Motor neuron (in vitro differentiated cells): ENCODE data around the gene ATR. TPM values are rescaled to one million over a fixed set of nuclear protein-coding genes. Genes with fewer than 3 reads are reported as not detected.
A peak's percentile ranks its signal among the peaks of the same experiment; 100 is the strongest.
"Not testable (repeated sequence)": the region's sequence is repeated elsewhere in the genome, so short reads cannot be mapped to it uniquely, and the experiment has no call there.

Experiments used
- ATAC-seq, 8 experiments: fragments of 200-7000 bp; cut with Tn5 transposase; replicated peaks in 6 of 8; 2 replicates each; pipeline ENCODE4 v1.8.0; 2021; ENCODE audit warnings: mild to moderate bottlenecking in 8 of 8, moderate library complexity in 8 of 8
- H3K27ac ChIP-seq, 2 donors: fragments of 250-450 bp; sonication (Bioruptor Pico); 2 replicates each; pipeline ENCODE4 v1.9.0; 2021; ENCODE audit warnings: antibody characterized with exemption in 2 of 2, mild to moderate bottlenecking in 2 of 2, moderate library complexity in 1 of 2
- H3K4me1 ChIP-seq, 2 donors: fragments of 250-450 bp; sonication (Bioruptor Pico); replicated peaks in 1 of 2; 2 replicates each; pipeline ENCODE4 v1.6.1; 2021; ENCODE audit warnings: antibody characterized with exemption in 2 of 2, mild to moderate bottlenecking in 2 of 2, moderate library complexity in 1 of 2
- H3K4me3 ChIP-seq, 5 donors: fragments of 250-450 bp; sonication (Bioruptor Pico); 2 replicates each; pipeline ENCODE4 v1.9.0; 2021; ENCODE audit warnings: antibody characterized with exemption in 5 of 5, mild to moderate bottlenecking in 5 of 5, moderate library complexity in 4 of 5
- WGBS, 10 experiments: fragments of 450-650 bp; shearing (Covaris generic); methylation state at CpG; one replicate each; pipeline ENCODE4 v1.0.0; 2022; 5-methylcytosine and 5-hydroxymethylcytosine counted together
- in situ Hi-C, 9 experiments: fragments of 400-800 bp; cut with MboI; loops; one replicate each; pipeline ENCODE4 v1.15.0; 2021; ENCODE audit warnings: low sequenced_read_pairs in 9 of 9, low pct_unique_long_range_greater_than_20kb in 2 of 9; ENCODE audit not compliant: unreplicated experiment in 9 of 9
- total RNA-seq, 8 experiments: library from RNA; unstranded; fragments of 300-600 nt; gene quantifications; 2 replicates each; pipeline versions ENCODE4 v1.2.3 to v1.2.4, GENCODE V29; 2022

The ATR gene
- total RNA-seq, 8 experiments from 2014 or later: 16.4 to 46.2 (median 23.4) TPM

DNA sequence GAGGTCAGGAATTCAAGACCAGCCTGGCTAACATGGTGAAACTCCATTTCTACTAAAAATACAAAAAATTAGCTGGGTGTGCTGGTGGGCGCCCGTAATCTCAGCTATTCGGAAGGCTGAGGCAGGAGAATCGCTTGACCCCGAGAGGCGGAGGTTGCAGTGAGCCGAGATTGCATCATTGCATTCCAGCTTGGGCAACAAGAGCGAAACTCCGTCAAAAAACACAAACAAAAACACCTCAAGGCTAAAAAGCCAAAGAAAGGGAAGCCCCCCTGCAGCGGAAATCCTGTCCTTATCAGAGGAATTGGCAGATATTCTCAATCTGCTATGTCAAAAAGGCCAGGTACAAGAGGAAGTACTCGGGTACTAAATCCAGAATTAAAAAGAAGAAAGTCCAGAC lies 2.5 kb upstream of the ATR start:
- H3K27ac ChIP-seq, ATAC-seq, H3K4me3 ChIP-seq: not testable (repeated sequence)
- peaks cover 6 to 15% of the 10 kb centered on the region in 2 donors for H3K4me1 ChIP-seq
- in situ Hi-C loops: loop anchor here in 7 of 9 experiments (25.0 kb wide), 3 partner anchors 156 to 406 kb away; no protein-coding TSS in a partner anchor
- WGBS, 10 experiments: 67 to 95% (median 83%) methylated on average over 2 to 11 of the region's 11 CpGs; no CpG with 5 or more reads in 1 of the 10 experiments

DNA sequence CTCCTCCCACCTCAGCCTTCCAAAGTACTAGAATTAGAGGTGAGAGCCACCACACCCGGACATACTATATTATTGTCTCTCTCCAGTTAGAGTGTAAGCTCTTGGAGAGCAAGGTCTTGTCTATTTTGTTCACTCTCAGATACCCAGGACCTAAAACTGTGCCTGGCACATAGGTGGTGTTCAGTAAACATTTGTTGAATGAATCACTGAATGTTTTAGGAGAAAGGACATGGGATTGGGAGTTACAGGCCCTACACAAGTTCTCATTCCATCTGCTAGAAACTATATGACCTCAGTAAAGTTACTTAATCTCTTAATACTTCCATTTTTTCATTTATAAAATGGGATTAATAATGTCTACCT lies 1.5 kb upstream of the ATR start:
- Histone ChIP-seq H3K27ac (no peak overlapping the region), H3K4me1 (peaks cover 6 to 15% of the 10 kb centered on the region in 2 donors), H3K4me3 (no peak overlapping the region)
- no peak for ATAC-seq
- 78 to 100% (median 86%) methylated on average over 1 of the region's 1 CpG; no CpG with 5 or more reads in 6 of the 10 experiments for WGBS, 10 experiments
- in situ Hi-C loops: loop anchor here in 7 of 9 experiments (25.0 kb wide), 3 partner anchors 157 to 407 kb away; no protein-coding TSS in a partner anchor

DNA sequence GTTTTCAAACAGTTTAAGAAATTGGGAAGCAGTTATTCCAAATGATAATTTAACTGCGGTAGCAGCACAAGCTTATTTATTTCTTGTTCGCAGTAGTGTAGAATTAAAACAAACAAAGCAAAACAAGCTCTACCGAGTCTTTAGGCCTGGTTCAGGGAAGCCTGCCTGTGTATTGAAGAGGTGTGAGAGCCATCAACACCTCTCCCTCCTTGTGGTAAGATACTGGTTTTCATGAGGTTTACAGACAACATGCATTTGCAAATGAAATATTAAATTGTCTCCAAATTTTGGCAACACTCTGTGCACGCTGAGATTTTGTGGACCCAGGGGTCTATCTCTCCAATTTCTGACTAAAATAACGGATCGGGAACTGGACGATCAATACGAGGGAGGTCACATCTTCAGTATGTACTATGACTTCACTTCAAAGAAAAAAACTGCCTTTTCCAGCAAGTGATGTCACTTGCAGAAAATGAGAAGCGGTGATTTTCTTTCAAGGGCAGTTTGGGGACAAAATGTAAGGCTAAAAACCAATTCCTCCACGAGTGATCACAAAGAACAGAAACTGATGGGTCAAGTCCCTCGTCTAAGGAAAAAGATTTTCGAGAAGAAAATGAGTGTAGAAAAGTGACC lies 721 bp downstream of the ATR start:
- 0 to 15% (median 5%) methylated on average over 2 to 12 of the region's 12 CpGs for WGBS, 10 experiments
- H3K4me3 ChIP-seq: peak overlapping the region; percentile 49 to 83 (median 70)
- peak overlapping the region; percentile 67 to 83 for H3K27ac ChIP-seq
- peak in 1 of 8 experiments; percentile 3 for ATAC-seq
- in situ Hi-C loops: loop anchor here in 7 of 9 experiments (25.0 kb wide), 3 partner anchors 159 to 409 kb away; no protein-coding TSS in a partner anchor
- H3K4me1 ChIP-seq: peaks cover 6 to 15% of the 10 kb centered on the region in 2 donors

DNA sequence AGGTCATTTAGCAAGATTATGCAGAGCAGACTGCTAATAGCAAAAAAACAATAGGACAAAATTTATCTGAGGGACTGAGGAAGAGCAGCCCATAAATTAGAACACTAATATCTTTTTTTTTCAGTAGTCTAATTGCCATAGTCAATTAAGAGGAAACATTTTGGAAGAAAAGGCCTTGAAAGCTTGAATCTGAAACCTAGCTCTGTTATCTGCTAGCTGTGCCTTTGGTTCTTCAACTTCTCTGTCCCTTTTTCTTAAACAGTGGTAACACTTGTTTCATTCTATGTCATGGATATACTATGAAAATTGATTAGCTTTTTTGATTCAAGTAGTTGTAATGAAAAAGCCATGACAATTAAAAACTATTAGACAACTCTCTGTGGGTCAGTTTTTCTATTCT lies 1.7 kb downstream of the ATR start:
- peaks cover 6 to 15% of the 10 kb centered on the region in 2 donors for H3K4me1 ChIP-seq
- in situ Hi-C loops: loop anchor here in 7 of 9 experiments (25.0 kb wide), 3 partner anchors 161 to 411 kb away; no protein-coding TSS in a partner anchor
- ATAC-seq: no peak
- H3K27ac ChIP-seq: no peak overlapping the region
- no peak overlapping the region for H3K4me3 ChIP-seq

DNA sequence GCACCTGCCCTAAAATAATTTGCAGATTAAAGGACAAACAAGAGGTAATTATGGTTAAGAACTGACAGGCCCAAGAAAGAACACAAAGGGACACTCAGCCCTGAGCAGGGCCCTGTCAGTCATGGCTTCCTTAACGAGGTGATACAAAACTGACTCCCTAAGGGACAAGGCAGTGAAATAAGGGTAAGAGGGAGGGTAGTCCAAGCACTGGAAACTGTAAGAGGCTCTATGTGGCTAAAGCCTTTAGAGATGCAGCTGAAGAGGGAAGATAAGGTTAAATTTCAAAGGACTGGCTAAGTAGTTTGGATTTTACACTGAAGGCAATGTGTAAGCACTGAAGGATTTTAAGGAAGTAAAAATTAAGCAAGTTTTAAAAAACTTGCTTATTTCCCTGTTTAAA lies 3.9 kb downstream of the ATR start:
- in situ Hi-C loops: loop anchor here in 7 of 9 experiments (25.0 kb wide), 3 partner anchors 163 to 413 kb away; no protein-coding TSS in a partner anchor
- Histone ChIP-seq H3K4me3 (no peak overlapping the region), H3K27ac (no peak overlapping the region), H3K4me1 (peaks cover 5 to 15% of the 10 kb centered on the region in 2 donors)
- 17 to 50% (median 40%) methylated on average over 1 of the region's 1 CpG; no CpG with 5 or more reads in 3 of the 10 experiments for WGBS, 10 experiments
- no peak for ATAC-seq

DNA sequence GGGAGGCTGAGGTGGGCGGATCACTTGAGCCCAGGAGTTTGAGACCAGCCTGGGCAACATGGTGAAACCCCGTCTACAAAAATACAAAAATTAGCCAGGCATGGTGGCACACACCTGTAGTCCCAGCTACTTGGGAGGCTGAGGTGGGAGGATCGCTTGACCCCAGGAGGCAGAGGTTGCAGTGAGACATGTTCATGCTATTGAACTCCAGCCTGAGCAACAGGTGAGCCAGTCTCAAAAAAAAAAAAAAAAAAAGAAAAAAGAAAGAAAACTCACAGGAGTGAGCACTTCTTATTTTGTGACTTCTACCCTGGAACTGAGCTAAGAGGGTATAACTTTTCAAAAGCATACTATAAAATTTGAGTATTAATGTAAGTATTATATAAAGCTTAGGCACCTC lies 4.3 kb downstream of the ATR start:
- ATAC-seq, H3K27ac ChIP-seq, H3K4me3 ChIP-seq, in situ Hi-C loops: not testable (repeated sequence)
- H3K4me1 ChIP-seq: peaks cover 4 to 15% of the 10 kb centered on the region in 2 donors
- WGBS, 10 experiments: 78 to 100% (median 93%) methylated on average over 1 to 3 of the region's 3 CpGs; no CpG with 5 or more reads in 2 of the 10 experiments

DNA sequence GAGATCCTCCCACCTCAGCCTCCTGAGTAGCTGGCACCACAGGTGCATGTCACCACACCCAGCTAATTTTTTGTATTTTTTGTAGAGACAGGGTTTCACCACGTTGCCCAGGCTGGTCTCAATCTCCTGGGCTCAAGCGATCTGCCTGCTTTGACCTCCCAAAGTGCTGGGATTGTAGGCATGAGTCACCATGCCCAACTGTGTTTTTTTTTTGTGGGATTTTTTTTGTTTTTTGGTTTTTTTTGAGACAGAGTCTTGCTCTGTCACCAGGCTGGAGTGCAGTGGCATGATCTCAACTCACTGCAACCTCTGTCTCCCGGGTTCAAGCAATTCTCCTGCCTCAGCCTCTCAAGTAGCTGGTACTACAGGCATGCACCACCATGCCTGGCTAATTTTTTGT lies 9.1 kb downstream of the ATR start:
- ATAC-seq, H3K4me3 ChIP-seq, H3K27ac ChIP-seq, in situ Hi-C loops, H3K4me1 ChIP-seq: not testable (repeated sequence)
- 75 to 100% (median 97%) methylated on average over 1 to 3 of the region's 3 CpGs; no CpG with 5 or more reads in 2 of the 10 experiments for WGBS, 10 experiments

DNA sequence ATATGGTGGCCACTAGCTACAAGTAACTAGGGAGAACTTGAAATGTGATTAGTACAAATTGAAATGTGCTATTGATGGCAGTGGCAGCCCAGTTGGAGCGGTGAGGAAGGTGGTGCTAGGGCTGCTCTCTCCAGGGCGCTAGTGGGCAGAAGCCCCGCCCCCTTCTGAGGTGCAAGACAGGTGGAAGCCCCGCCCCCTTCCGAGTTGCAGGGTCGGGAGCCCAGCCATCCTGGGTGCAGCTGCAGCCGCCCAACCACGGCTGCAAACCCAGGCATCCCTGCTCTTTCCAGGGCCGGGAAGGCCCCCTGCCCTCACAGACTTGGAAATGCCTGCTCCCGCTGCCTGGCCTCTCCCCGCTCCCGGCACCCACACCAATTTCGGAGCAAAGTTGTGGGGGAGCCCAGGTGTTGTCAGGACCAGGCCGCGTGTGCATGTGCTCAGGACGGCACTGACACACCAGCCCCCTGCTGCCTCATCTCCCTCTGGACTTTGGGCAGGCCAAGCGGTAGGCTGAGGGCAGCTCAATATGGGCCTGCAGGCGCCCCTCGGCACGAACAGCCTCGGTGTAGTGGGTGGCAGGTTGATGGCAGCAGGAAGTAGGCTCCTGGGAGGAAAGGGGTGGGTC lies 10.0 kb downstream of the ATR start:
- no peaks in the 10 kb centered on the region for H3K4me1 ChIP-seq
- no peak overlapping the region for H3K4me3 ChIP-seq
- no peak for ATAC-seq
- H3K27ac ChIP-seq: no peak overlapping the region
- 80 to 98% (median 89%) methylated on average over 1 to 9 of the region's 21 CpGs; no CpG with 5 or more reads in 5 of the 10 experiments for WGBS, 10 experiments
- in situ Hi-C loops: no loop called here

DNA sequence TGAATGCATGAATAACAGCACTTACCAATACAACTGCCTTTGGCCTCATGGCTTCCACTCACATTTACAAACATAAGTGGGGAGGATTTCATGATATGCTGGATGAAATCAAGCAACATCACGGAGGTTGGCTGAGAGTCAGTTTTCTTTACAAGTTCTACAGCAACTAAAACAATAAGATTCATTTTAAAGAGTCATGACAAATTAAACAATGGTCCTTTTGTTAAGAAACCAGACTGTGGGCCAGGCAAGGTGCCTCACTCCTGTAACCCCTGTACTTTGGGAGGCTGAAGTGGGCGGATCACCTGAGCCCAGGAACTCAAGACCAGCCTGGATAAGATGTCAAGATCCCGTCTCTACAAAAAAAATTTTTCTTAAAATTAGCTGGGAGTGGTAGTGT lies 12.4 kb downstream of the ATR start:
- Histone ChIP-seq H3K27ac (no peak overlapping the region), H3K4me1 (no peaks in the 10 kb centered on the region), H3K4me3 (no peak overlapping the region)
- WGBS, 10 experiments: 80 to 100% (median 92%) methylated on average over 1 to 3 of the region's 3 CpGs; no CpG with 5 or more reads in 2 of the 10 experiments
- no peak for ATAC-seq
- in situ Hi-C loops: no loop called here

DNA sequence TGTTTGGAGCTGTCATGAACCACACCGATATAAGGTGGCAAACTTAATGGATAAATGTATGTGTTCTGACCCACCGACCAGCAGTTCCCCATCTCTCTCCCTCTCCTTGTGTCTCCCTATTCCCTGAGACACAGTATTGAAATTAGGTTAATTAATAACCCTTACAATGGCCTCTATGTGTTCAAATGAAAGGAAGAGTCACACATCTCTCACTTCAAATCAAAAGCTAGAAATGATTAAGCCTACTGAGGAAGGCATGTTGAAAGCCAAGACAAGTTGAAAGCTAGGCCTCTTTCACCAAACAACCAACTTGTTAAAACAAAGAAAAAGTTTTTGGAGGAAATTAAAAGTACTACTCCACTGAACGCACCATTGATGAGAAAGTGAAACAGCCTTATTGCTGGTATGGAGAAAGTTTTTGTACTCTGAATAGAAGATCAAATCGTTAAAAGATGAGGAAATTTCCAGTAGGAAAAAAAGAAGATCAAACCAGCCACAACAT lies 15.0 kb downstream of the ATR start:
- WGBS, 10 experiments: 21 to 100% (median 59%) methylated on average over 2 to 4 of the region's 4 CpGs; no CpG with 5 or more reads in 1 of the 10 experiments
- H3K4me1 ChIP-seq: no peaks in the 10 kb centered on the region
- in situ Hi-C loops: no loop called here
- H3K27ac ChIP-seq: no peak overlapping the region
- H3K4me3 ChIP-seq: no peak overlapping the region
- no peak for ATAC-seq

DNA sequence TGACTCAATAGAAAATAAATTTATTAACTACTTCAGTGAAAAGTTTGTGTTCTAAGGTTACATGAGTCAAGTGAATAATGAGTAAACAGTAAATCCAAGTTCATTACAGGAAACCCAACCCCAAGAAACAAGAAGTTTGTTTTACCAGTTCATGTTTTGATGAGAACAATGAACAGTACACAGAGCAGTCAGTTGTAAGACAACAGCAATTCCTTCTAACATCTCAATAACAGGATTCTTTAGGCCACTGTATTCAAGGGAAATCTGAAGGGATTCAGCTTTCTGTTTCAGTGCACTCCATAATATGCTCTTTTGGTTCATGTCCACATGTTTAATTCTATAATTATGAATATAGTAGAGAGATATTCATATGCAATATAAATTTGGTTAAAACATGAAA lies 18.4 kb downstream of the ATR start:
- no peak for ATAC-seq

DNA sequence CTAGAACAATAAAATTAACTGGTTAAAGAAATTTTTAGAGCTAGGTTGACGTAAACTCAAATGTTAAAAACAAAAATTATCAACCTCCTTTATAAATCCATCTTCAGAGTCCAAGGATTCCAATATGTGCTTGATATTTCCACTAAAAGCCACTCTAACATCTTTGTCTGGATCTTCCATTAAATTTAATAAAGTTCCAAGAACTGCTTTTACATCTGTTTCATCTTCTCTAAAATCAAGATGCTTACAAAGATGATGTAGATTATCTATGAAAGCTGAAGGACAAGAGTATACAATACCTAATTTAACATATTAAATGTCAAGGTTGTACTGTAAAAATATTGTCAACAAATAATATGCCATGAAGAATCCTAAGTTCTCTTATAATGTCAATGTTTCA lies 24.8 kb downstream of the ATR start:
- no peak overlapping the region for H3K4me3 ChIP-seq
- no peaks in the 10 kb centered on the region for H3K4me1 ChIP-seq
- no peak overlapping the region for H3K27ac ChIP-seq
- in situ Hi-C loops: no loop called here
- ATAC-seq: no peak
- WGBS, 10 experiments: 80 to 100% (median 100%) methylated on average over 1 of the region's 1 CpG; no CpG with 5 or more reads in 1 of the 10 experiments

More for the DNA sequence above, 18.4 kb downstream of the ATR start:
- no peak overlapping the region for H3K4me3 ChIP-seq
- in situ Hi-C loops: no loop called here
- no peak overlapping the region for H3K27ac ChIP-seq
- H3K4me1 ChIP-seq: no peaks in the 10 kb centered on the region

DNA sequence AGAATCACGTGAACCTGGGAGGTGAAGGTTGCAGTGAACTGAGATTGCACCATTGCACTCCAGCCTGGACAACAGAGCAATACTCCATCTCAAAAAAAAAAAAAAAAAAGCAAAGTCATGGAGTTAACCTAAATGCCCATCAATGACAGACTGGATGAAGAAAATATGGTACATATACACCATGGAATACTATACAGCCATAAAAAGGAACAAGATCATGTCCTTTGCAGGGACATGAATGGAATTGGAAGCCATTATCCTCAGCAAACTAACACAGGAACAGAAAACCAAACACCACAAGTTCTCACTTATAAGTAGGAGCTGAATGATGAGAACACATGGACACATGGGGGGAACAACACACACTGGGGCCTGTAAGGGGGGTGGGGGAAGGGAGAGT lies 26.0 kb downstream of the ATR start:
- 100% methylated on average over 1 of the region's 1 CpG; no CpG with 5 or more reads in 6 of the 10 experiments for WGBS, 10 experiments
- H3K4me3 ChIP-seq, H3K4me1 ChIP-seq, H3K27ac ChIP-seq, ATAC-seq, in situ Hi-C loops: not testable (repeated sequence)
